Measurements from ENCODE around the gene EXTL1. TPM values are rescaled to one million over a fixed set of nuclear protein-coding genes. Genes with fewer than 3 reads are reported as not detected.

The EXTL1 gene
- total and polyA plus RNA-seq, 2 donors (not counting 3 experiments of a cell fraction or from before 2014, with no cell fraction given) = not detected

- Histone ChIP-seq H3K9ac (replicated peaks; ENCODE audit: extremely low read depth, insufficient read depth, low read length) (no peak overlapping the region), H3K36me3 (ENCODE audit: control insufficient read depth in 2 of 2, extremely low read depth in 1 of 2, insufficient read depth in 2 of 2, low read length in 2 of 2) (no peaks in the 10 kb centered on the region), H3K4me1 (ENCODE audit: control insufficient read depth, extremely low read depth, insufficient read depth, low read length) (no peaks in the 10 kb centered on the region), H4K20me1 (replicated peaks; ENCODE audit: control insufficient read depth, extremely low read depth, insufficient read depth, low read length) (no peaks in the 10 kb centered on the region), H3K4me2 (ENCODE audit: insufficient read depth, low read length) (no peak overlapping the region), H2AFZ (ENCODE audit: low read depth, low read length) (no peak overlapping the region), H3K9me3 (replicated peaks; ENCODE audit: control insufficient read depth, insufficient read depth, low read length) (no peaks in the 10 kb centered on the region), H3K4me3 (replicated peaks in 1 of 3; ENCODE audit: insufficient read depth in 1 of 3, low read depth in 1 of 3, low read length in 3 of 3) (no peak overlapping the region), H3K27me3 (ENCODE audit: control insufficient read depth in 2 of 2, insufficient read depth in 2 of 2, low read length in 2 of 2) (peaks cover 2% of the 10 kb centered on the region in 2 experiments), H3K9me1 (replicated peaks; ENCODE audit: control insufficient read depth, extremely low read depth, insufficient read depth, low read length) (no peaks in the 10 kb centered on the region), H3K79me2 (ENCODE audit: control insufficient read depth, insufficient read depth, low read length) (no peaks in the 10 kb centered on the region), H3K27ac (ENCODE audit: insufficient read depth, low read depth, low read length) (no peak overlapping the region)
- FAIRE-seq = no peak
- BruUV-seq (replicated peaks) = no TSS peak
- no peak for DNase-seq (ENCODE audit: low read depth, low spot score)
- CTCF ChIA-PET = interaction anchor here (0.8 kb wide), 1 partner anchor 17 kb away, joined by 3 read pairs; no protein-coding TSS in a partner anchor
- POLR2A ChIA-PET = no interaction called here
- intact Hi-C loops (cut with micrococcal nuclease) (no loop called here), dilution Hi-C loops (cut with MboI; ENCODE audit: extremely low pct_ligation_motif_present, low sequenced_read_pairs) (no loop called here)
- TF ChIP-seq MAX (IDR thresholded peaks at IDR 0.05; ENCODE audit: insufficient read depth, insufficient read length) = no peak
- no peak for TF ChIP-seq GATA2 (IDR thresholded peaks at IDR 0.05; ENCODE audit: insufficient read depth, insufficient read length, low read depth, low read length)
- TF ChIP-seq JUN (IDR thresholded peaks at IDR 0.05; ENCODE audit: borderline replicate concordance, insufficient read depth, insufficient read length, low read depth) = no peak
- no peak for TF ChIP-seq POLR2A (IDR thresholded peaks at IDR 0.05; ENCODE audit: low read depth, low read length)
- no peak for TF ChIP-seq EZH2 (IDR thresholded peaks at IDR 0.05; ENCODE audit: borderline replicate concordance, low read depth, low read length, severe bottlenecking)
- TF ChIP-seq FOS (IDR thresholded peaks at IDR 0.05; ENCODE audit: borderline replicate concordance, insufficient read depth, low read length) = no peak
- TF ChIP-seq, protein P1, sequence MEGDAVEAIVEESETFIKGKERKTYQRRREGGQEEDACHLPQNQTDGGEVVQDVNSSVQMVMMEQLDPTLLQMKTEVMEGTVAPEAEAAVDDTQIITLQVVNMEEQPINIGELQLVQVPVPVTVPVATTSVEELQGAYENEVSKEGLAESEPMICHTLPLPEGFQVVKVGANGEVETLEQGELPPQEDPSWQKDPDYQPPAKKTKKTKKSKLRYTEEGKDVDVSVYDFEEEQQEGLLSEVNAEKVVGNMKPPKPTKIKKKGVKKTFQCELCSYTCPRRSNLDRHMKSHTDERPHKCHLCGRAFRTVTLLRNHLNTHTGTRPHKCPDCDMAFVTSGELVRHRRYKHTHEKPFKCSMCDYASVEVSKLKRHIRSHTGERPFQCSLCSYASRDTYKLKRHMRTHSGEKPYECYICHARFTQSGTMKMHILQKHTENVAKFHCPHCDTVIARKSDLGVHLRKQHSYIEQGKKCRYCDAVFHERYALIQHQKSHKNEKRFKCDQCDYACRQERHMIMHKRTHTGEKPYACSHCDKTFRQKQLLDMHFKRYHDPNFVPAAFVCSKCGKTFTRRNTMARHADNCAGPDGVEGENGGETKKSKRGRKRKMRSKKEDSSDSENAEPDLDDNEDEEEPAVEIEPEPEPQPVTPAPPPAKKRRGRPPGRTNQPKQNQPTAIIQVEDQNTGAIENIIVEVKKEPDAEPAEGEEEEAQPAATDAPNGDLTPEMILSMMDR (IDR thresholded peaks at IDR 0.05; ENCODE audit: extremely low read depth in 1 of 2, insufficient read depth in 1 of 2, low read depth in 1 of 2, low read length in 2 of 2) = no peak
- no peak for TF ChIP-seq MYC (IDR thresholded peaks at IDR 0.05; ENCODE audit: low read depth, low read length)
- no peak for TF ChIP-seq POLR2AphosphoS5 (IDR thresholded peaks at IDR 0.05; ENCODE audit: insufficient read depth, low read depth, low read length)
Measured at GRCh38 chr1:26072305-26072704, 50.7 kb downstream of the EXTL1 start.
